WERI-Rb-1 (cell line): Measurements from ENCODE around the gene CAMTA1.

Experiments
- DNase-seq: peaks from one replicate; pipeline ENCODE4 v3.0.0-alpha.2; 2020
- H3K27ac ChIP-seq: fragments of 250-450 bp; sonication (Bioruptor Pico); 2 replicates; pipeline ENCODE4 v1.5.1; 2020; ENCODE audit warnings: mild to moderate bottlenecking, moderate library complexity
- H3K27me3 ChIP-seq: fragments of 250-450 bp; sonication (Bioruptor Pico); 2 replicates; pipeline ENCODE4 v1.5.1; 2021; ENCODE audit warnings: mild to moderate bottlenecking, low read depth, moderate library complexity; ENCODE audit not compliant: insufficient read depth, severe bottlenecking
- H3K36me3 ChIP-seq: fragments of 250-450 bp; sonication (Bioruptor Pico); 2 replicates; pipeline ENCODE4 v1.5.1; 2020; ENCODE audit warnings: mild to moderate bottlenecking, moderate library complexity
- H3K4me3 ChIP-seq: 2 replicates; pipeline ENCODE4 v1.5.1; 2011; ENCODE audit warnings: low read depth, mild to moderate bottlenecking, control low read depth, low read length
- H3K9me3 ChIP-seq: fragments of 250-450 bp; sonication (Bioruptor Pico); 2 replicates; pipeline ENCODE4 v1.5.1; 2021; ENCODE audit warnings: mild to moderate bottlenecking, moderate library complexity; ENCODE audit not compliant: severe bottlenecking
- TF ChIP-seq, protein P1 (sequence below): IDR thresholded peaks from 2 replicates; pipeline ENCODE4 v1.5.1; 2011; ENCODE audit warnings: low read depth, mild to moderate bottlenecking, control low read depth, inconsistent platforms, low read length

Gene CAMTA1

DNA sequence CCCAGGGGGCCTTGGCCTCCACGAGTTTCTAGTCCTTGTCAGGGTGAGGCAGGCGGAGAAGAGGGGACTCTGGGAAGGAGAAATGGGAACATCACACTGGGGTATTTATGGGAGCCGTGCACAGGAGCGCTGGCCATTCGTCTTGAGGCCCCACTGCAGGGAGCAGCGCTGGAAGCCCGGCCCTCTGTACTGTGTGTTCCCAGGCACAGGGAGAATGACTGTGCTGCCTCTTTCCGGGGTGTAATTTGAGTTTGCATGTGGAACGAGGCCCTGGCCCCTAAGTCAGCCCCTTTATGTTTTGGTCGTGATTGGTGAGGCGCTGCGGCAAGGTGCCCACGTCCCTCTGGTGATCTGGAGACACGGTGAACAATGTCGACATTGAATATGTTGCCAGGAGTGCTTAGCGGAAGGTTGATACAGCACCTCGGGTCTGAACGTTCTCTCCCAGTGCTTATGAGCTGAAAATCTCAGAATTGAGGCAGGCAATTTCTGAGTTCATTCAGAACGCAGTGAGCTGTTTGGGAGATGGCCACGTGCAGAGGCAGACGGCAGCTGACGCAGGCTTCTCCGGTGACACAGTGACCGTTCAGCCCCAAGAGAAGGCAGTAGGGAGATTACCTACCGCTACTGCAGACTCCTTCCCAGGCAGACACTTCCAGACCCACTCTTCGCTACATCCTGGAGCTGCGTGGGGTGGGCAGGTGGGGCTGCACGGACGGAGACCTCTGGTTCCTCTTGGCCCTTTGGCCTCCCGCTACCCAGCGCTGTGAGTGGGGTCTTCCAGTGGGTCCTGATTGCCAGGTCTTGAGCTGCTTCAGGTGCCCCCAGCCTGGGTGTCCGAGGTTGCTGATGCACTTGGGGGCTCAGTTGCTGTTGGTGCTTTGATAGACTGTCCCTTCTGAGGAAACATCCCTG is 265.8 kb downstream of the CAMTA1 start:
- Histone ChIP-seq H3K36me3 (no peaks in the 10 kb centered on the region), H3K27ac (no peak overlapping the region), H3K4me3 (no peak overlapping the region), H3K27me3 (no peaks in the 10 kb centered on the region), H3K9me3 (peaks cover 3% of the 10 kb centered on the region)
- TF ChIP-seq, protein P1, sequence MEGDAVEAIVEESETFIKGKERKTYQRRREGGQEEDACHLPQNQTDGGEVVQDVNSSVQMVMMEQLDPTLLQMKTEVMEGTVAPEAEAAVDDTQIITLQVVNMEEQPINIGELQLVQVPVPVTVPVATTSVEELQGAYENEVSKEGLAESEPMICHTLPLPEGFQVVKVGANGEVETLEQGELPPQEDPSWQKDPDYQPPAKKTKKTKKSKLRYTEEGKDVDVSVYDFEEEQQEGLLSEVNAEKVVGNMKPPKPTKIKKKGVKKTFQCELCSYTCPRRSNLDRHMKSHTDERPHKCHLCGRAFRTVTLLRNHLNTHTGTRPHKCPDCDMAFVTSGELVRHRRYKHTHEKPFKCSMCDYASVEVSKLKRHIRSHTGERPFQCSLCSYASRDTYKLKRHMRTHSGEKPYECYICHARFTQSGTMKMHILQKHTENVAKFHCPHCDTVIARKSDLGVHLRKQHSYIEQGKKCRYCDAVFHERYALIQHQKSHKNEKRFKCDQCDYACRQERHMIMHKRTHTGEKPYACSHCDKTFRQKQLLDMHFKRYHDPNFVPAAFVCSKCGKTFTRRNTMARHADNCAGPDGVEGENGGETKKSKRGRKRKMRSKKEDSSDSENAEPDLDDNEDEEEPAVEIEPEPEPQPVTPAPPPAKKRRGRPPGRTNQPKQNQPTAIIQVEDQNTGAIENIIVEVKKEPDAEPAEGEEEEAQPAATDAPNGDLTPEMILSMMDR: no peak
- no peak for DNase-seq

DNA sequence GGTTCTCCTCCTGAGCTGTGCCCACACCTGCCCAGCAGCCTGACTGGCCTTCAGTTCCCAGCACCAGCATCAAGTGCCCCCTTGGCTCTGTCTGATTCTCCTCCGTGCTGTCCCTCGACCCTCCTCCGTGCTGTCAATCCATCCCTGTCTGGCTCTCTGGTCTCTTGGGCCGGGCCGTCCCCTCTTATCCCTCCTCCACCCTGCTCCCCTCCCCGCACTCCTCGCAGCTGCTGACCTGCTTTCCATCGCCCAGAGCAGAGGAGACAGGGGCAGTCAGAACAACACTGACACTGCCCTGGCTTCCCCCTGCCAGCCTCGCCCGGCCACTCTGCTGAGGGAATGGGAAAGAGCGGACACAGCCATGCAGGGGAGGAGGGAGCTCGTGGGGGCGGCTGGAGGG is 267.4 kb downstream of the CAMTA1 start:
- no peak for DNase-seq
- no peaks in the 10 kb centered on the region for H3K27me3 ChIP-seq
- H3K27ac ChIP-seq: no peak overlapping the region
- TF ChIP-seq, protein P1: no peak
- H3K9me3 ChIP-seq: no peaks in the 10 kb centered on the region
- no peak overlapping the region for H3K4me3 ChIP-seq
- H3K36me3 ChIP-seq: no peaks in the 10 kb centered on the region

DNA sequence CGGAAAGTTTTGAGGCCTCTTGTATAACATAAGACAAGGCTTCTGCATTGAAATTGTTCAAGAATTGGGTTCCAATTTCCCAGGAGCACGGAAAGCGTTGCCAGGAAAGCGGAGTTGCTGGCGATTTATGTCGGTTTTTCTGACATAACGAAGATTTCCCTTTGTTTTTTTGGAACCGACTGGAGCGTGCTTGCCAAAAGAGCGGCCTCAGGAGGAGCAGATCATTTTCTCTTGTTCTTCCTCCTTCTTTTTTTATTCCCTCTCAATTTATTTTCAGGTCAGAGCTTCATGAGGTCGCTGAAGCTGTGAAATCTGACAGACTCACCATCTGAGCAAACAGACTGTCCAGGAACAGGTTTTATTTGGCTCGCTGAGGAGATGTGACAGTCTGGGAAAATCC is 275.5 kb downstream of the CAMTA1 start:
- no peaks in the 10 kb centered on the region for H3K36me3 ChIP-seq
- H3K4me3 ChIP-seq: no peak overlapping the region
- no peak overlapping the region for H3K27ac ChIP-seq
- TF ChIP-seq, protein P1: no peak
- DNase-seq: no peak
- no peaks in the 10 kb centered on the region for H3K27me3 ChIP-seq
- no peaks in the 10 kb centered on the region for H3K9me3 ChIP-seq

DNA sequence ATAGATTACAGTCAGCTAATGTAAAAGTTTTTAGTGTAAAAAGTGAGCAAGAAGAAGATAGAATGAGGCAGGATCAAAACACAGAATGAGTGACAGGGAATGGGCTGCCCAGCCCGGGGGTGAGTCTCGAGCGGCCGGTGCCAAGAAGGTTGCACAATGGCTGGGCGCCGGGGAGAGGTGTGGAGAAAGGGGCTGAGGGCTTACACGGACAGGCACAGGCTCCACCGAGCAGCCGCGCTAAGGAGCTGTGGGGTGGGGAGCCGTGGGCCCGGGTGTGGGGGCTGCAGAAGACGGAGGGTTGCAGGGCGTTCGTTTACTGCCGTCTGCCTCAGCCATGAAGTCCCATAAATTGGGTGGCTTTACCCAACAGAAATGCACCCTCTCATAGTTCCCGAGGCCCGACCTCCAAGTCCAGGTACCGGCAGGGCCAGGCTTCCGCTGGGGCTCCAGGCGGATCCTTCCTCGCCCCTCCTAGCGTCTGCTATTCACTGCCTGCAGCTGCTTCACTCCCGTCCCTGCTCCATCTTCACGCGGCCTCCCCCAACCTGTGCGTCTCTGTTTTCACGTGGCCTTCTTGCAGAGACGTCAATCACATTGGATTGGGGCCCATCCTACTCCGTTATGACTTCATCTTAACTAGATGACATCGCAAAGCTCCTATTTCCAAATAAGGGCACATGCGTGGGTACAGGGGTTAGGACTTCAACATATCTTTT is 277.2 kb downstream of the CAMTA1 start:
- Histone ChIP-seq H3K4me3 (no peak overlapping the region), H3K36me3 (no peaks in the 10 kb centered on the region), H3K9me3 (no peaks in the 10 kb centered on the region), H3K27me3 (no peaks in the 10 kb centered on the region), H3K27ac (no peak overlapping the region)
- DNase-seq: no peak
- TF ChIP-seq, protein P1: no peak

DNA sequence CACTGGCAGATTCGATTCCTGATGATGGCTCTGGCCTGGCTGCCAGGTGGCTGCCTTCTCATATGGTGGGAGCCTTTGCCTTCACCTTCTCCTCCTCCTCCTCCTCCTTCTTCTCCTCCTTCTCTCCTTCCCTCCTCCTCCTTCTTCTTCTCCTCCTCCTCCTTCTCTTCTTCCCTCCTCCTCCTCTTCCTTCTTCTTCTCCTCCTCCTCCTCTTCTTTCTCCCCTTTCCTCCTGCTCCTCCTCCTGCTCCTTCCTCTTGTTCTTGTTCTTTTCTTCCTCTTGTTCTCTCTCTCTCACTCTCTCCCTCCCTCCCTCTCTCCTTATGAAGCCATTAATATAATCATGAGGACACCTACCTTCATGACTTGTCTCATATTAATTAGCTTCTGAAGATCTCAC is 278.7 kb downstream of the CAMTA1 start:
- H3K4me3 ChIP-seq: no peak overlapping the region
- DNase-seq: no peak
- H3K9me3 ChIP-seq: no peaks in the 10 kb centered on the region
- H3K27me3 ChIP-seq: no peaks in the 10 kb centered on the region
- TF ChIP-seq, protein P1: no peak
- no peaks in the 10 kb centered on the region for H3K36me3 ChIP-seq
- H3K27ac ChIP-seq: no peak overlapping the region
